GM12878 (cell line): Measurements from ENCODE around the gene MYO1D.
A peak's percentile ranks its signal among the peaks of the same experiment; 100 is the strongest.

ENCODE experiments used
- BCL11A ChIP-seq: IDR thresholded peaks from 2 replicates; pipeline ENCODE4 v1.6.1; 2011; ENCODE audit warnings: low read depth, low read length
- HDAC2 ChIP-seq: fragments of 200-600 bp; sonication (generic); IDR thresholded peaks from 2 replicates; pipeline ENCODE4 v1.6.1; 2017
- POLR2A ChIP-seq: IDR thresholded peaks from 2 replicates; pipeline ENCODE4 v1.6.1; 2011; ENCODE audit warnings: low read depth, mild to moderate bottlenecking, low read length
- RBBP5 ChIP-seq: fragments of 200-600 bp; sonication (generic); conservative IDR thresholded peaks from 2 replicates; pipeline ENCODE4 v1.6.1; 2016
- SPI1 ChIP-seq: IDR thresholded peaks from 2 replicates; pipeline ENCODE4 v1.6.1; 2011; ENCODE audit warnings: low read depth, mild to moderate bottlenecking, low read length, moderate library complexity, borderline replicate concordance; ENCODE audit not compliant: insufficient read depth
- TF ChIP-seq, protein P1 (sequence below): IDR thresholded peaks from 2 replicates; pipeline ENCODE4 v1.6.1; 2011; ENCODE audit warnings: borderline replicate concordance, low read depth, mild to moderate bottlenecking, moderate library complexity, mixed read lengths, low read length; ENCODE audit not compliant: insufficient read depth; ENCODE audit errors: extremely low read length
- TF ChIP-seq, protein P2 (sequence below), 3 experiments: IDR thresholded peaks in 2 of 3; conservative IDR thresholded peaks in 1 of 3; 2 replicates each; pipeline ENCODE4 v1.5.1; 2011; ENCODE audit warnings: low read depth in 3 of 3, low read length in 3 of 3, mild to moderate bottlenecking in 3 of 3, control low read depth in 2 of 3, moderate library complexity in 2 of 3, inconsistent platforms in 1 of 3, mixed read lengths in 1 of 3; ENCODE audit not compliant: control insufficient read depth in 2 of 3, insufficient read depth in 1 of 3; ENCODE audit errors: extremely low read depth in 1 of 3

DNA sequence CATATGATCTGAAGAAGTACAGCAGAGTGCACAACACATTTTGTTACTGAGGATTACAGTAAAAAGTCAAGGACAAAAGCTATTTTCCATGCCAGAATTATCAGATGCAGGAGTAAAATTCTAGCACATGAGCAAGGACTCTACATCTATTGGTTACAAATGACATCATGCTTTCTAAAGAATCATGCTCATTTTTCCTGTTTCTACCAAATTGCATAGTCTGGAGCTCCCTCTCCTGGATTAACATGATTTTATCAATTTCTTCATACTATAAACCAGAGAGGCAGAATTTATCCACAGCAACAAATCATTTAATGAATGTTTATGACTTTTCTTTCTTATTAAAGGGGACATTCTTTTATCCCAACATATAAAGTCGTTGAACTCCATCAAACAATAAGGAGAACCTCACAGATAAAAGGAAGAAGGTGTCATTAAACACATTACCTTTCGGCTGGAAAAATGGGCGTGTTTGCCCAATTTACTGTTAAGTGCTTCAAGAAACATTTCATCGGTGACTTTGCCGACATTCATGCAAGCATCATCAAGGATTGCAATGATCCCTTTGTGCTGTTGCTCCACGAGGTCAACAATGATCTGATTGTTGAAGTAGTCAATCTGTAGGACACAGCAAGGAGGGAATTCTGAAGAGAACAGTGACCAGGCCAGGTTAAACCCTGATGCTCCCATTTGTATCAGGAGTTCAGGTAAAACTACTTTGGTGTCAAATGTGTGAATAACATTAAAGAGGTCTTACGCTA is 121.7 kb downstream of the MYO1D start:
- TF ChIP-seq SPI1 (no peak), POLR2A (no peak), HDAC2 (no peak), RBBP5 (no peak), BCL11A (no peak)
- TF ChIP-seq, protein P1, sequence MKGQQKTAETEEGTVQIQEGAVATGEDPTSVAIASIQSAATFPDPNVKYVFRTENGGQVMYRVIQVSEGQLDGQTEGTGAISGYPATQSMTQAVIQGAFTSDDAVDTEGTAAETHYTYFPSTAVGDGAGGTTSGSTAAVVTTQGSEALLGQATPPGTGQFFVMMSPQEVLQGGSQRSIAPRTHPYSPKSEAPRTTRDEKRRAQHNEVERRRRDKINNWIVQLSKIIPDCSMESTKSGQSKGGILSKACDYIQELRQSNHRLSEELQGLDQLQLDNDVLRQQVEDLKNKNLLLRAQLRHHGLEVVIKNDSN = no peak
- TF ChIP-seq, protein P2, sequence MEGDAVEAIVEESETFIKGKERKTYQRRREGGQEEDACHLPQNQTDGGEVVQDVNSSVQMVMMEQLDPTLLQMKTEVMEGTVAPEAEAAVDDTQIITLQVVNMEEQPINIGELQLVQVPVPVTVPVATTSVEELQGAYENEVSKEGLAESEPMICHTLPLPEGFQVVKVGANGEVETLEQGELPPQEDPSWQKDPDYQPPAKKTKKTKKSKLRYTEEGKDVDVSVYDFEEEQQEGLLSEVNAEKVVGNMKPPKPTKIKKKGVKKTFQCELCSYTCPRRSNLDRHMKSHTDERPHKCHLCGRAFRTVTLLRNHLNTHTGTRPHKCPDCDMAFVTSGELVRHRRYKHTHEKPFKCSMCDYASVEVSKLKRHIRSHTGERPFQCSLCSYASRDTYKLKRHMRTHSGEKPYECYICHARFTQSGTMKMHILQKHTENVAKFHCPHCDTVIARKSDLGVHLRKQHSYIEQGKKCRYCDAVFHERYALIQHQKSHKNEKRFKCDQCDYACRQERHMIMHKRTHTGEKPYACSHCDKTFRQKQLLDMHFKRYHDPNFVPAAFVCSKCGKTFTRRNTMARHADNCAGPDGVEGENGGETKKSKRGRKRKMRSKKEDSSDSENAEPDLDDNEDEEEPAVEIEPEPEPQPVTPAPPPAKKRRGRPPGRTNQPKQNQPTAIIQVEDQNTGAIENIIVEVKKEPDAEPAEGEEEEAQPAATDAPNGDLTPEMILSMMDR (IDR thresholded peaks at IDR 0.05 in 2 of 3, conservative IDR thresholded peaks at IDR 0.05 in 1 of 3; ENCODE audit: control insufficient read depth in 2 of 3, extremely low read depth in 1 of 3, insufficient read depth in 1 of 3, low read depth in 3 of 3, low read length in 3 of 3) = peak in 2 of 3 experiments; percentile 19 to 56; a peak in 4 of 6 replicates
